ENCODE results near the gene SLC29A1.
A peak's percentile ranks its signal among the peaks of the same experiment; 100 is the strongest.

Gene SLC29A1

DNA sequence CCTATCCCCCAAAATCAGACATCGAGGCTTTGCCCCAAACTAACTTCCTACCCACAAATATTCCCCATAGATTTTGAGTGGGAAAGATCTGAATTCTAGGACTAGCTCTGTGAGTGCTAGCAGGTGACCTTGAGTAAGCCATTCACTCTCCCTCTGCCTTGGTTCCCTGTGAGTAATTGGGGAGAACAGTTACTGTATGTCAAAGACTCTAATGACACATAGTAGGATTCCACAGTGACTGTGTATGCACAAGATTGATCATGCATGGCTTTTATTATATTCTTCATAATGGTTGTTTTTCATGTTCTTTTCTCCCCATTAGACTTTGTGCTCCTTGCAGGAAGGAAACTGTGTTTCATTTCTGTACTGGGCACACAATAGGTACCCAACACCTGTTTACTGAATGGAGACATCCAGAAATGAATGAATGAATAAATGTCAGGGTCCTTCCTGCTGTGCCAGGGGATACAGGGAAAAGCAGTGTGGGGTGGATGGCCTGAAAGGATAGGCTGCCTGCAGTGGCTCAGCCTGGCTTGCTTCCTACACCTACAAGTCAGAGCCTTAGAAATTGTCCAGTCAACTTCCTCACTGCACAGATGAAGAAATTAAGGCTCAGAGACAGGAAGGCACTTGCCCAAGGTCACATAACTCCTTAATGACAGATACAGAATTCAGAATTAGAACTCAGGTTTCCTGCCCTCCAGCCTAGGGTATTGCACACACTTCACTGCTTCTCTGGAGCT is 46.0 kb downstream of the SLC29A1 start:
- Histone ChIP-seq H3K18ac (ENCODE audit: low read depth in 1 of 2, low read length in 2 of 2) (no peak overlapping the region), H4K91ac (ENCODE audit: low read length) (no peak overlapping the region), H3K27ac (ENCODE audit: low read length, poor library complexity, severe bottlenecking) (no peak overlapping the region), H2BK5ac (ENCODE audit: low read depth, low read length, poor library complexity, severe bottlenecking) (no peak overlapping the region), H2BK15ac (ENCODE audit: low read depth, poor library complexity, severe bottlenecking) (no peak overlapping the region), H3K9ac (ENCODE audit: low read length) (no peak overlapping the region), H3K4me2 (ENCODE audit: low read length, poor library complexity, severe bottlenecking) (no peak overlapping the region), H3K27me3 (ENCODE audit: control insufficient read depth in 1 of 2, insufficient read depth in 1 of 2, low read length in 2 of 2) (peaks cover 56 to 63% of the 10 kb centered on the region in 2 experiments), H2AK5ac (ENCODE audit: low read length, severe bottlenecking) (no peak overlapping the region), H2AFZ (ENCODE audit: low read depth, low read length) (no peak overlapping the region), H2BK120ac (ENCODE audit: low read depth, low read length) (no peak overlapping the region), H3K9me3 (ENCODE audit: control insufficient read depth, low read length) (no peaks in the 10 kb centered on the region), H3K4me1 (ENCODE audit: control insufficient read depth, insufficient read depth, low read depth, low read length) (peaks cover 5% of the 10 kb centered on the region), H4K8ac (ENCODE audit: low read length) (no peak overlapping the region), H2BK12ac (ENCODE audit: low read length in 2 of 2) (no peak overlapping the region), H3K4me3 (ENCODE audit: insufficient read depth in 1 of 2, low read depth in 1 of 2, low read length in 2 of 2) (no peak overlapping the region), H3K14ac (ENCODE audit: low read length in 2 of 2) (no peak overlapping the region), H3K36me3 (ENCODE audit: control insufficient read depth in 1 of 2, insufficient read depth in 2 of 2, low read depth in 1 of 2, low read length in 2 of 2) (no peaks in the 10 kb centered on the region), H3K79me1 (replicated peaks; ENCODE audit: low read length, poor library complexity, severe bottlenecking) (no peaks in the 10 kb centered on the region), H3K23ac (ENCODE audit: low read length in 2 of 2) (no peak overlapping the region), H3K4ac (ENCODE audit: low read depth in 1 of 2, low read length in 2 of 2) (no peak overlapping the region)
- DNase-seq, result no peak
- no CpG with 5 or more reads among the region's 1 CpG for WGBS

GRCh38 chr6:44269921-44270525 is 46.6 kb downstream of the SLC29A1 start, which contains the start of gene TMEM151B:
TSS of gene TMEM151B (plus strand) at chr6:44270450. CDS start at chr6:44270743, 293 bp downstream.
- no peak for DNase-seq
- Histone ChIP-seq H3K18ac (ENCODE audit: low read depth in 1 of 2, low read length in 2 of 2) (no peak within 1 kb of the TSS), H3K9ac (ENCODE audit: low read length) (no peak within 1 kb of the TSS), H3K9me3 (ENCODE audit: control insufficient read depth, low read length) (no peaks in the 10 kb centered on the region), H4K91ac (ENCODE audit: low read length) (no peak within 1 kb of the TSS), H2AFZ (ENCODE audit: low read depth, low read length) (no peak within 1 kb of the TSS), H2BK120ac (ENCODE audit: low read depth, low read length) (no peak within 1 kb of the TSS), H3K4ac (ENCODE audit: low read depth in 1 of 2, low read length in 2 of 2) (no peak within 1 kb of the TSS), H2BK5ac (ENCODE audit: low read depth, low read length, poor library complexity, severe bottlenecking) (no peak within 1 kb of the TSS), H3K79me1 (replicated peaks; ENCODE audit: low read length, poor library complexity, severe bottlenecking) (no peaks in the 10 kb centered on the region), H3K14ac (ENCODE audit: low read length in 2 of 2) (no peak within 1 kb of the TSS), H4K8ac (ENCODE audit: low read length) (no peak within 1 kb of the TSS), H3K4me3 (ENCODE audit: insufficient read depth in 1 of 2, low read depth in 1 of 2, low read length in 2 of 2) (peak within 1 kb of the TSS in 1 of 2 experiments; percentile 48), H2BK15ac (ENCODE audit: low read depth, poor library complexity, severe bottlenecking) (no peak within 1 kb of the TSS), H3K4me1 (ENCODE audit: control insufficient read depth, insufficient read depth, low read depth, low read length) (peaks cover 2% of the 10 kb centered on the region), H3K36me3 (ENCODE audit: control insufficient read depth in 1 of 2, insufficient read depth in 2 of 2, low read depth in 1 of 2, low read length in 2 of 2) (no peaks in the 10 kb centered on the region), H3K4me2 (ENCODE audit: low read length, poor library complexity, severe bottlenecking) (peak within 1 kb of the TSS; percentile 70), H3K23ac (ENCODE audit: low read length in 2 of 2) (no peak within 1 kb of the TSS), H3K27me3 (ENCODE audit: control insufficient read depth in 1 of 2, insufficient read depth in 1 of 2, low read length in 2 of 2) (peaks cover 59 to 65% of the 10 kb centered on the region in 2 experiments), H2AK5ac (ENCODE audit: low read length, severe bottlenecking) (no peak within 1 kb of the TSS), H3K27ac (ENCODE audit: low read length, poor library complexity, severe bottlenecking) (no peak within 1 kb of the TSS), H2BK12ac (ENCODE audit: low read length in 2 of 2) (no peak within 1 kb of the TSS)
- WGBS, result 11% methylated on average over 9 of the region's 29 CpGs

DNA sequence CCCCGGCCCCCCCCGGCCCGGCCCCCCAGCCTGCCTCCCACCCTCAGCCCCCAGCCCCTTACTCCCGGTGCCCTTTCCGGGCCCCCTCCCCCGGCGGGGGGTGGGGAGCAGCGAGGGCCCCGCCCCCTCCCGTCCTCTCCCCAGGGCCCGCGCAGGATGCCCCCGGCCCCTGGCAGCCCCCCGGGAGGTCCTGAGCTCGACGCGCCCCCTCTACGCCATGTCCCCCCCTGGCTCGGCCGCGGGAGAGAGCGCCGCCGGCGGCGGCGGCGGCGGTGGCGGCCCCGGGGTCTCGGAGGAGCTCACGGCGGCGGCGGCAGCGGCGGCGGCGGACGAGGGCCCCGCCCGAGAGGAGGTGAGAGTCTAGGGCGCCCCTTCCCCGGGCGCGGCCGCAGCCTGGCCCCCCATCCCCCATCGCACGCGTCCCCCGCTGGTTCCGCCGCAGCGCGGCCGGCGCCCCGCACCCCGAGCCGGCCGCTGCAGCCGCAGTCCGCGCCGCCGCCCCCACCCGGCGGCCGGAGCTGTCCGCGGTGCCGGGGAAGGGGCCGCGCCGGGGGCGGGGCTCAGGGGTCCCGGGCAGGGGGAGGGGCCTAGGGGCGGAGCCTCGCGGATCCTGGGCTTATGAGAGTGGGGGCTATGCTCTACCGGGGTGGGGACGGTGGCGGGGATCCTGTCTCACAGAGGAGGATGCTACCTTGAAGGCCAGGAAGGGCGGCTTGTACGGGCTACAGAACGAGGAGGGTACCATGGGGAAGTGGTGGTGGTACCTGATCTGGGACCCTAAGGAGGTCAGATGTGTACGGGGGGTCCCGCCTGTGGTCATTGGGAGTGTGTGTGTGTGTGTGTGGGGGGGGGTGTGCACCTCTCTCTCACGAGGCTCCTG is 47.4 kb downstream of the SLC29A1 start:
- Histone ChIP-seq H3K27ac (ENCODE audit: low read length, poor library complexity, severe bottlenecking) (no peak overlapping the region), H2AFZ (ENCODE audit: low read depth, low read length) (no peak overlapping the region), H3K36me3 (ENCODE audit: control insufficient read depth in 1 of 2, insufficient read depth in 2 of 2, low read depth in 1 of 2, low read length in 2 of 2) (no peaks in the 10 kb centered on the region), H3K9ac (ENCODE audit: low read length) (no peak overlapping the region), H2AK5ac (ENCODE audit: low read length, severe bottlenecking) (no peak overlapping the region), H3K4me1 (ENCODE audit: control insufficient read depth, insufficient read depth, low read depth, low read length) (peaks cover 4% of the 10 kb centered on the region), H4K91ac (ENCODE audit: low read length) (no peak overlapping the region), H3K4me2 (ENCODE audit: low read length, poor library complexity, severe bottlenecking) (peak overlapping the region; percentile 70), H4K8ac (ENCODE audit: low read length) (no peak overlapping the region), H2BK15ac (ENCODE audit: low read depth, poor library complexity, severe bottlenecking) (no peak overlapping the region), H2BK120ac (ENCODE audit: low read depth, low read length) (no peak overlapping the region), H3K79me1 (replicated peaks; ENCODE audit: low read length, poor library complexity, severe bottlenecking) (no peaks in the 10 kb centered on the region), H3K4me3 (ENCODE audit: insufficient read depth in 1 of 2, low read depth in 1 of 2, low read length in 2 of 2) (peak overlapping the region in 1 of 2 experiments; percentile 48), H3K18ac (ENCODE audit: low read depth in 1 of 2, low read length in 2 of 2) (no peak overlapping the region), H3K14ac (ENCODE audit: low read length in 2 of 2) (no peak overlapping the region), H2BK5ac (ENCODE audit: low read depth, low read length, poor library complexity, severe bottlenecking) (no peak overlapping the region), H3K27me3 (ENCODE audit: control insufficient read depth in 1 of 2, insufficient read depth in 1 of 2, low read length in 2 of 2) (peaks cover 65 to 67% of the 10 kb centered on the region in 2 experiments), H3K9me3 (ENCODE audit: control insufficient read depth, low read length) (no peaks in the 10 kb centered on the region), H2BK12ac (ENCODE audit: low read length in 2 of 2) (no peak overlapping the region), H3K4ac (ENCODE audit: low read depth in 1 of 2, low read length in 2 of 2) (no peak overlapping the region), H3K23ac (ENCODE audit: low read length in 2 of 2) (no peak overlapping the region)
- 3% methylated on average over 33 of the region's 90 CpGs for WGBS
- DNase-seq, result no peak

DNA sequence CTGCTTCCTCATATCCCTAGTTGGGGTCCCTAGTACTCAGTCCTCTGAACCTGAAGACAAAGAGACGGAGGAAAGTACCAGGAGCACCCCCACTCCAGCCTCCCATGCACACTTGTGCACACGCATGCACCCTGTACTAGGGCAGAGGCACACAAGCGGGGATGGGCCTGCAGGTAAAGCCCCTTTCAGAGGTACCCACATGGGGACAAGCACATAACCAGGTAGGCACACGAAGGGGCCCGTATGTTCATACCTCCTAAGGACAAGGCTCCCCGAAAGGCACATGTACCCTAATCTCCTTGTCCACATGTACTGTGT is 48.0 kb downstream of the SLC29A1 start:
- Histone ChIP-seq H3K4me3 (ENCODE audit: insufficient read depth in 1 of 2, low read depth in 1 of 2, low read length in 2 of 2) (no peak overlapping the region), H3K4ac (ENCODE audit: low read depth in 1 of 2, low read length in 2 of 2) (no peak overlapping the region), H4K91ac (ENCODE audit: low read length) (no peak overlapping the region), H3K9me3 (ENCODE audit: control insufficient read depth, low read length) (no peaks in the 10 kb centered on the region), H2BK120ac (ENCODE audit: low read depth, low read length) (no peak overlapping the region), H3K23ac (ENCODE audit: low read length in 2 of 2) (no peak overlapping the region), H3K27me3 (ENCODE audit: control insufficient read depth in 1 of 2, insufficient read depth in 1 of 2, low read length in 2 of 2) (peaks cover 65 to 72% of the 10 kb centered on the region in 2 experiments), H2BK5ac (ENCODE audit: low read depth, low read length, poor library complexity, severe bottlenecking) (no peak overlapping the region), H2BK15ac (ENCODE audit: low read depth, poor library complexity, severe bottlenecking) (no peak overlapping the region), H4K8ac (ENCODE audit: low read length) (no peak overlapping the region), H3K4me1 (ENCODE audit: control insufficient read depth, insufficient read depth, low read depth, low read length) (peaks cover 3% of the 10 kb centered on the region), H2AFZ (ENCODE audit: low read depth, low read length) (no peak overlapping the region), H3K27ac (ENCODE audit: low read length, poor library complexity, severe bottlenecking) (no peak overlapping the region), H3K36me3 (ENCODE audit: control insufficient read depth in 1 of 2, insufficient read depth in 2 of 2, low read depth in 1 of 2, low read length in 2 of 2) (no peaks in the 10 kb centered on the region), H3K9ac (ENCODE audit: low read length) (no peak overlapping the region), H3K18ac (ENCODE audit: low read depth in 1 of 2, low read length in 2 of 2) (no peak overlapping the region), H3K79me1 (replicated peaks; ENCODE audit: low read length, poor library complexity, severe bottlenecking) (no peaks in the 10 kb centered on the region), H3K14ac (ENCODE audit: low read length in 2 of 2) (no peak overlapping the region), H2BK12ac (ENCODE audit: low read length in 2 of 2) (no peak overlapping the region), H3K4me2 (ENCODE audit: low read length, poor library complexity, severe bottlenecking) (no peak overlapping the region), H2AK5ac (ENCODE audit: low read length, severe bottlenecking) (no peak overlapping the region)
- no peak for DNase-seq
- WGBS, result 88% methylated on average over 6 of the region's 6 CpGs
